Measurements from ENCODE around the gene TAF9B.
A peak's percentile ranks its signal among the peaks of the same experiment; 100 is the strongest.
"Not testable (repeated sequence)": the region's sequence is repeated elsewhere in the genome, so short reads cannot be mapped to it uniquely, and the experiment has no call there.

Gene TAF9B

GRCh38 chrX:78129714-78130113 is 9.7 kb downstream of the TAF9B start:
- no peaks in the 10 kb centered on the region for H3K27me3 ChIP-seq (ENCODE audit: low read depth)

DNA sequence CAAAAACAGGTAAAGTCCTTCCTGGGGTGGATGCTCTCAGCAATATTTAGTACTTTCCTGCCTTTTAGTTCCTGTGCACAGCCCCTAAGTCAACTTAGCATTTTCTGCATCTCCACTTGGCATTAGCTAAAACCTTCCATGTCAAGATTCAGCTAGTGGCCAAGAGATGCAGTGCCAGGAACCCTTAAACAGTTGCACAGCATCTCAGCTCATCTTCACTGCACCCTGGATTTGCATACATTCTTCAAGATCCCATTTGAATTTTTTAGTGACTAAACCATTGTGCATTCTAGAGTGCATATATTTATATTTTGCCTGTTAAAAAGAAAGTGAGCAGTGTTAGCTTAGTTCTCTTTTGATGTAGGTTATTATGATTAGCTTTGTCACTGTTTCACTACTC is 13.7 kb downstream of the TAF9B start:
- H3K4me3 ChIP-seq; in situ Hi-C loops (cut with MboI; ENCODE audit: low sequenced_read_pairs); DNase-seq (ENCODE audit: low spot score in 2 of 2); H3K27me3 ChIP-seq (ENCODE audit: low read depth); H3K9me3 ChIP-seq; H3K4me1 ChIP-seq: not testable (repeated sequence)
- peaks cover 99% of the 10 kb centered on the region for H3K36me3 ChIP-seq (replicated peaks)

More at GRCh38 chrX:78129714-78130113, 9.7 kb downstream of the TAF9B start:
- no peaks in the 10 kb centered on the region for H3K4me1 ChIP-seq
- in situ Hi-C loops (cut with MboI; ENCODE audit: low sequenced_read_pairs): no loop called here
- DNase-seq (ENCODE audit: low spot score in 2 of 2): no peak
- H3K9me3 ChIP-seq: no peaks in the 10 kb centered on the region
- peaks cover 96% of the 10 kb centered on the region for H3K36me3 ChIP-seq (replicated peaks)
- no peak overlapping the region for H3K4me3 ChIP-seq

DNA sequence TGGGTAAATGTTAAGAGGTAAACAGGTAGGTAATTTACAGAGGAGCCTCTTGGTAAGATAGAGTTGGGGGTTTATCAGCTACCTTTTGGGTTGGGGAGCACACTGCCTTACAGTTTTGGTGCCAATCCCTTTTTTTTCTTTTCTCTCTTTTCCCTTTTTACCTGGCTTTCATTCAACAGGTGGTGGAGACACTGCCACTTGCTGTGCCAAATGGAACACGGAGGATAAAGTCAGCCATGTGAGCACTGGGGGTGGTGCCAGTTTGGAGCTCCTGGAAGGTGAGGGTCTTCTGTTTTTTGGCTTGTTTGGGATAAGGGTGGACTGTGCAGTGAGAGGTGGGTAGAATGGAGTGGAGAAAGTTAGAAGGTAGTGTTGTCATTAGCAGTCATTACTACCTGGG is 14.3 kb downstream of the TAF9B start:
- no peaks in the 10 kb centered on the region for H3K9me3 ChIP-seq
- no peaks in the 10 kb centered on the region for H3K27me3 ChIP-seq (ENCODE audit: low read depth)
- H3K36me3 ChIP-seq (replicated peaks): peaks cover 99% of the 10 kb centered on the region
- DNase-seq (ENCODE audit: low spot score in 2 of 2): no peak
- in situ Hi-C loops (cut with MboI; ENCODE audit: low sequenced_read_pairs): no loop called here
- no peak overlapping the region for H3K4me3 ChIP-seq
- H3K4me1 ChIP-seq: no peaks in the 10 kb centered on the region

- no peaks in the 10 kb centered on the region for H3K27me3 ChIP-seq (ENCODE audit: low read depth)
These were observed 15.1 kb downstream of the TAF9B start for GRCh38 chrX:78124307-78124706.

DNA sequence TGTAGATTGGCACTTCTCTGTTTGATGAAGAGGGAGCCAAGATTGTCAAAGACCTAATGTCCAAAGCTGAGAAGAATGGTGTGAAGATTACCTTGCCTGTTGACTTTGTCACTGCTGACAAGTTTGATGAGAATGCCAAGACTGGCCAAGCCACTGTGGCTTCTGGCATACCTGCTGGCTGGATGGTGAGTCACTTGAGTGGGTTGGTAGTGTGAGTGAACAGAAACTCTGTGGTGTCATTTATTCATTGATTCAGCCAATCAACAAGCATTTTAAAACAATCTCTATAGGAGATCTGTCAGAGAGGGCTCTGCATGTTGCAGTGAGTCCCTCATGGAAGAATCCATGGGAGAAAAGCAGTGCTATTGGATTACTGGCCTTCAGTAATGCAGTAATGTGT is 16.3 kb downstream of the TAF9B start:
- no peak for DNase-seq (ENCODE audit: low spot score in 2 of 2)
- H3K4me3 ChIP-seq: no peak overlapping the region
- no peaks in the 10 kb centered on the region for H3K9me3 ChIP-seq
- peaks cover 99% of the 10 kb centered on the region for H3K36me3 ChIP-seq (replicated peaks)
- H3K27me3 ChIP-seq (ENCODE audit: low read depth): no peaks in the 10 kb centered on the region
- in situ Hi-C loops (cut with MboI; ENCODE audit: low sequenced_read_pairs): no loop called here
- H3K4me1 ChIP-seq: no peaks in the 10 kb centered on the region

More at GRCh38 chrX:78124307-78124706, 15.1 kb downstream of the TAF9B start:
- no peak overlapping the region for H3K4me3 ChIP-seq
- no peak for DNase-seq (ENCODE audit: low spot score in 2 of 2)
- in situ Hi-C loops (cut with MboI; ENCODE audit: low sequenced_read_pairs): no loop called here
- no peaks in the 10 kb centered on the region for H3K9me3 ChIP-seq
- H3K36me3 ChIP-seq (replicated peaks): peaks cover 99% of the 10 kb centered on the region
- H3K4me1 ChIP-seq: no peaks in the 10 kb centered on the region

- DNase-seq (ENCODE audit: low spot score in 2 of 2): no peak
- H3K4me3 ChIP-seq: no peak overlapping the region
- H3K27me3 ChIP-seq (ENCODE audit: low read depth): no peaks in the 10 kb centered on the region
- in situ Hi-C loops (cut with MboI; ENCODE audit: low sequenced_read_pairs): no loop called here
- no peaks in the 10 kb centered on the region for H3K4me1 ChIP-seq
- no peaks in the 10 kb centered on the region for H3K9me3 ChIP-seq
- H3K36me3 ChIP-seq (replicated peaks): peaks cover 99% of the 10 kb centered on the region
These were observed 19.8 kb downstream of the TAF9B start for GRCh38 chrX:78119521-78120227.

DNA sequence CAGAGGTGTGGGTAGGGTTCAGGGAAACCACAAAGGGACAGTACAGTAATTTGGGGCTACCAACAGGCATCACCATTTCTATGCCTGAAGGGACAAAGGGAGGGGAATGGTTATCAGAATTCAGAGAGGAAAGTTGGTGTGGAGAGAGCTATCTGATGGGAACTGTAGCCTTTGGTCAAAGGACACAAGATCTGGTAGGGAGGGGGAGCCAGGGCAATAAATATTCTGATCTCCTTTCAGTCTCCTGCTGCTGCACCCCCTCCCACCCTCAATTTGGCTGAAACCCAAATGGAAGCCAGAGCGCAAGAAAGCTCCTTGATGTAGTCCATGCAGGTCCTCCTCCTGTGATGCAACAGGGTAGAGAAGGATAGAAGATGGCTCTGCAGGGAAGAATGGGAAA is 20.8 kb downstream of the TAF9B start:
- in situ Hi-C loops (cut with MboI; ENCODE audit: low sequenced_read_pairs): no loop called here
- peaks cover 99% of the 10 kb centered on the region for H3K36me3 ChIP-seq (replicated peaks)
- no peaks in the 10 kb centered on the region for H3K27me3 ChIP-seq (ENCODE audit: low read depth)
- no peaks in the 10 kb centered on the region for H3K4me1 ChIP-seq
- no peaks in the 10 kb centered on the region for H3K9me3 ChIP-seq
- no peak overlapping the region for H3K4me3 ChIP-seq
- no peak for DNase-seq (ENCODE audit: low spot score in 2 of 2)

DNA sequence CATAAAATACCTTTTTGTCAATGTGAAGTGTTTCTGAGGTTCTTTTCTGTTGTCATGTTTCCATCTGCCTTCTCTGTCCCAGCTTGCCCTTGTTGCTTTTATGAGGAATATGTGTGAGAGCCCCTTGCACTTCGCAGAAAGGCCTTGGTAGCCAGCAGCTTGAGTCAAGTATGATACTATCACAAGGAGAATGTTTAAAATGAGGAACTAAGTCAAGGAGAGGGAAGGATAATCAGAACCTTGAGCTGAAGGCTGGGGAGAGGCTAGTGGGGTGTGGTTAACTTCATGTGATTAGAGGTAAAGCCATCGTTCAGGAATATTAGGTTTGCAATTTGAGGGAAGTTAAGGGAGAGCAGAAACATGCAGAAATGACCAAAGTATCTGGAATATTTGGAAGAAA is 22.7 kb downstream of the TAF9B start:
- Histone ChIP-seq H3K9me3 (no peaks in the 10 kb centered on the region), H3K27me3 (ENCODE audit: low read depth) (no peaks in the 10 kb centered on the region), H3K4me1 (no peaks in the 10 kb centered on the region), H3K36me3 (replicated peaks) (peaks cover 100% of the 10 kb centered on the region), H3K4me3 (no peak overlapping the region)
- no peak for DNase-seq (ENCODE audit: low spot score in 2 of 2)
- in situ Hi-C loops (cut with MboI; ENCODE audit: low sequenced_read_pairs): no loop called here

DNA sequence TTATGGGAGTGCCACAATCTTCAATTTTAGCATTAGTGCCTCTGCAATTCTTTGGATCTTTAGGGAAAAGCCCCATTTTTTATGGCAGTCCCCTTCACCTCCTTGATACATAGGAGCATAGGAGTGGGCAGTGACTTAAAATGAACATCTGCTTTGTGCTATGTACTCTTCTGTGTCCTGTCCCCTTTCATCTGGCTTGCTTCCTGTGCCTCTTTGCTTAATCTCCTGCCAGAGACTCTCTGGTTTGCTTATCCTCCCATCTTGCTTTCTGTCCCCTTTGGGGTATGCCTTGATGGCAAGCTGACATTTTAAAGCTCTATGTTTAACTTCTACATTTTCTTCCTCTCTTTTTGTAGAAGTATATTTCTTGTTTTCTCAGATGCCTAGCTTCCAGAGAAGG is 23.1 kb downstream of the TAF9B start:
- no peak for DNase-seq (ENCODE audit: low spot score in 2 of 2)
- Histone ChIP-seq H3K4me1 (no peaks in the 10 kb centered on the region), H3K27me3 (ENCODE audit: low read depth) (no peaks in the 10 kb centered on the region), H3K36me3 (replicated peaks) (peaks cover 100% of the 10 kb centered on the region), H3K4me3 (no peak overlapping the region), H3K9me3 (no peaks in the 10 kb centered on the region)
- in situ Hi-C loops (cut with MboI; ENCODE audit: low sequenced_read_pairs): no loop called here

DNA sequence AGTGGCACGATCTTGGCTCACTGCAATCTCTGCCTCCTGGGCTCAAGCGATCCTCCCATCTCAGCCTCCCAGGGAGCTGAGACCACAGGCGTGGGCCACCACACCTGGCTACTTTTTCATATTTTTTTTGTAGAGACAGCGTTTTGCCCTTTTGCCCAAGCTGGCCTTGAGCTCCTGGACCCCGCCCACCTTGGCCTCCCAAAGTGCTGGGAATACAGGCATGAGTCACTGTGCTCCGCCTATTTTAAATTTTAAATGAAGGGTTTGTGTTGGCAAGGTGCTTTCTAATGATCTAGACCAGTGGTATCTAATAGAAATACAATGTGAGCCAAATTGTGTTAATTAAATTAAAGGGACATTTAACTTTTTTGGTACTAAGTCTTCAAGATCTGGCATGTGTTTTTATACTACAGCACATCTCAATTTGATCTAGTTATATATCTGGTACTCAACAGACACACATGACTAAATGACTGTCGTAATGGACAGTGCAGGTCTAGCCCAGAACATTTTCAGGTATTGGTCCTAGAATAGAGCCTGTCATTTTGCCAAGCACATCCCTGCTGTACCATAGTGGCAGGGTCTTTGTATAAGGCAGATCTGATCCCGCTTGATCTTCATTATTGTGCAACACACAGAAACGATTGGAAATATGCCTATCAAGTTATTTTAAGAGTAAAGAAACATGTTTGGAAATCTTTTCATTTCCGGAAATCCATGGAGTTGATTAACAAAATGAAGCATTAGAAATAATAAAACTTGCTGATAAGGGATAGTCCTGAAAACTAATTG is 28.1 kb downstream of the TAF9B start:
- DNase-seq (ENCODE audit: low spot score in 2 of 2): no peak
- in situ Hi-C loops (cut with MboI; ENCODE audit: low sequenced_read_pairs): no loop called here
- no peak overlapping the region for H3K4me3 ChIP-seq
- H3K36me3 ChIP-seq (replicated peaks): peaks cover 93% of the 10 kb centered on the region
- H3K27me3 ChIP-seq (ENCODE audit: low read depth): no peaks in the 10 kb centered on the region
- H3K4me1 ChIP-seq: peaks cover 26% of the 10 kb centered on the region
- H3K9me3 ChIP-seq: no peaks in the 10 kb centered on the region

- Histone ChIP-seq H3K27me3 (ENCODE audit: low read depth) (no peaks in the 10 kb centered on the region), H3K9me3 (no peaks in the 10 kb centered on the region), H3K4me1 (peaks cover 32% of the 10 kb centered on the region), H3K36me3 (replicated peaks) (peaks cover 81% of the 10 kb centered on the region), H3K4me3 (no peak overlapping the region)
- DNase-seq (ENCODE audit: low spot score in 2 of 2): no peak
- in situ Hi-C loops (cut with MboI; ENCODE audit: low sequenced_read_pairs): loop anchor here (10.0 kb wide), 1 partner anchor 205 kb away; no protein-coding TSS in a partner anchor
These were observed 30.0 kb downstream of the TAF9B start for GRCh38 chrX:78109458-78109857.

- Histone ChIP-seq H3K36me3 (replicated peaks) (peaks cover 52% of the 10 kb centered on the region), H3K9me3 (no peaks in the 10 kb centered on the region), H3K4me3 (peak overlapping the region; percentile 93), H3K27me3 (ENCODE audit: low read depth) (no peaks in the 10 kb centered on the region), H3K4me1 (peaks cover 37% of the 10 kb centered on the region)
- no peak for DNase-seq (ENCODE audit: low spot score in 2 of 2)
- in situ Hi-C loops (cut with MboI; ENCODE audit: low sequenced_read_pairs): loop anchor here (10.0 kb wide), 1 partner anchor 202 kb away; no protein-coding TSS in a partner anchor
These were observed 32.8 kb downstream of the TAF9B start for GRCh38 chrX:78106651-78106986.

DNA sequence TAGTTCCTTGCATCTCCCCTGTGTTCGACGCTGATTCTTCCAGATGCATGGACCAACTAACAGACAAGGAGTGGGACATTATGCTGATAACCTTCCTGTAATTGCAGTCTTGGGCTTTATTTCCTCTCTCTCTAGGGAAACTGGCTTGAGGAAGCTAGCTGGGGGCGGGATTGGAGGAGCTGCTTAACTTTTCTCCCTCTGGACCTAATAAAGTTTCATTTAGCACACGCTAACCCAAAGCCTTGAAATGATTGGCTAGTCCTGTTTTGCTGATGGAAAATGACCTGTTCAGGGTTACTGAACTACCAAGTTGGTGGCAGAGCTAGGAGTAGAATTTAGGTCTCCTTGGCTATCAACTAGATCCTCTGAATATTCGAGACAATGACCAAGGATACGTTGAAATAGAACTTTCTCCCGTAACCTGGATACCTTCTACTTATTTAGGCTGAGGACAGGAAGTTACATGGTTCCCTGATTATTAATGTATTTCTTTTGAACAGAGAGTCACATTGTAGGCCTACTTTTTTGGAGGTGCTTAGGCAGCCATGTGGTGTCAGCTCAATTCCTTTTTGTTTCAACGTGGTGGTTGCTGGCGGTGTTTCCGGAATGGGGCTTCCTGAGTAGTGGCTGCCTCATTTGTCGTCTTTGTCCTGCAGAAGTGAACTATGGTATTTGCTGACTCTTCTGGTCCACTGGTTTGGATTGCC is 33.4 kb downstream of the TAF9B start:
- no peaks in the 10 kb centered on the region for H3K9me3 ChIP-seq
- DNase-seq (ENCODE audit: low spot score in 2 of 2): peak; percentile 19 to 26
- in situ Hi-C loops (cut with MboI; ENCODE audit: low sequenced_read_pairs): loop anchor here (10.0 kb wide), 1 partner anchor 201 kb away; no protein-coding TSS in a partner anchor
- peaks cover 37% of the 10 kb centered on the region for H3K4me1 ChIP-seq
- peaks cover 47% of the 10 kb centered on the region for H3K36me3 ChIP-seq (replicated peaks)
- no peaks in the 10 kb centered on the region for H3K27me3 ChIP-seq (ENCODE audit: low read depth)
- peak overlapping the region; percentile 93 for H3K4me3 ChIP-seq

All from HAP-1 (cell line).